ENCODE data around the gene SOBP.

DNA sequence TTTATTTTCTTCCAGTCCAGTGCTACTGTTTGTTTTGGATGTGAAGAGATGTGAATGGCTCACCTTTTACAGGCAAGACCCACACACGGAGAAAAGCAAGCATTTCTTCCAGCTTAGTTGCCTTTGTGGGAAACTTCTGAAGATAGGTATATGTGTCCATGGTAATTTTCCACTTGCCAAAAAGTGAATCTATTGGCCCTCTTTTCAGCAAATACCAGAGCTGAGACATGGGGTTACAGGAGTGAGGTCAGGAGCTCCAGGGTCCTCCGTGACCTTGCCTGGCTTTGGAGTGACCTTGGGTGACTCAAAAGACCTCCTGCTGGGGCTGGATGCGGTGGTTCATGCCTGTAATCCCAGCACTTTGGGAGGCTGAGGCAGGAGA, 167.4 kb downstream of the SOBP start:
- TF ChIP-seq, protein P1, sequence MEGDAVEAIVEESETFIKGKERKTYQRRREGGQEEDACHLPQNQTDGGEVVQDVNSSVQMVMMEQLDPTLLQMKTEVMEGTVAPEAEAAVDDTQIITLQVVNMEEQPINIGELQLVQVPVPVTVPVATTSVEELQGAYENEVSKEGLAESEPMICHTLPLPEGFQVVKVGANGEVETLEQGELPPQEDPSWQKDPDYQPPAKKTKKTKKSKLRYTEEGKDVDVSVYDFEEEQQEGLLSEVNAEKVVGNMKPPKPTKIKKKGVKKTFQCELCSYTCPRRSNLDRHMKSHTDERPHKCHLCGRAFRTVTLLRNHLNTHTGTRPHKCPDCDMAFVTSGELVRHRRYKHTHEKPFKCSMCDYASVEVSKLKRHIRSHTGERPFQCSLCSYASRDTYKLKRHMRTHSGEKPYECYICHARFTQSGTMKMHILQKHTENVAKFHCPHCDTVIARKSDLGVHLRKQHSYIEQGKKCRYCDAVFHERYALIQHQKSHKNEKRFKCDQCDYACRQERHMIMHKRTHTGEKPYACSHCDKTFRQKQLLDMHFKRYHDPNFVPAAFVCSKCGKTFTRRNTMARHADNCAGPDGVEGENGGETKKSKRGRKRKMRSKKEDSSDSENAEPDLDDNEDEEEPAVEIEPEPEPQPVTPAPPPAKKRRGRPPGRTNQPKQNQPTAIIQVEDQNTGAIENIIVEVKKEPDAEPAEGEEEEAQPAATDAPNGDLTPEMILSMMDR (IDR thresholded peaks at IDR 0.05) = no peak
- TF ChIP-seq POLR2A (IDR thresholded peaks at IDR 0.05; ENCODE audit: low read length) = no peak
- no peak for TF ChIP-seq KDM5A (IDR thresholded peaks at IDR 0.05)
- TF ChIP-seq SMC3 (IDR thresholded peaks at IDR 0.05) = no peak
- TF ChIP-seq TP53 (CRISPR knock-in tag; IDR thresholded peaks at IDR 0.05) = no peak
- TF ChIP-seq NPAS2 (CRISPR knock-in tag; IDR thresholded peaks at IDR 0.05; ENCODE audit: borderline replicate concordance) = no peak
- TF ChIP-seq RCOR1 (IDR thresholded peaks at IDR 0.05; ENCODE audit: low read depth, low read length) = no peak
- no peak for TF ChIP-seq CEBPB (IDR thresholded peaks at IDR 0.05)
- TF ChIP-seq, protein P2, sequence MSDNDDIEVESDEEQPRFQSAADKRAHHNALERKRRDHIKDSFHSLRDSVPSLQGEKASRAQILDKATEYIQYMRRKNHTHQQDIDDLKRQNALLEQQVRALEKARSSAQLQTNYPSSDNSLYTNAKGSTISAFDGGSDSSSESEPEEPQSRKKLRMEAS (IDR thresholded peaks at IDR 0.05) = no peak
- no peak for TF ChIP-seq EP300 (IDR thresholded peaks at IDR 0.05)
- TF ChIP-seq, protein P3, sequence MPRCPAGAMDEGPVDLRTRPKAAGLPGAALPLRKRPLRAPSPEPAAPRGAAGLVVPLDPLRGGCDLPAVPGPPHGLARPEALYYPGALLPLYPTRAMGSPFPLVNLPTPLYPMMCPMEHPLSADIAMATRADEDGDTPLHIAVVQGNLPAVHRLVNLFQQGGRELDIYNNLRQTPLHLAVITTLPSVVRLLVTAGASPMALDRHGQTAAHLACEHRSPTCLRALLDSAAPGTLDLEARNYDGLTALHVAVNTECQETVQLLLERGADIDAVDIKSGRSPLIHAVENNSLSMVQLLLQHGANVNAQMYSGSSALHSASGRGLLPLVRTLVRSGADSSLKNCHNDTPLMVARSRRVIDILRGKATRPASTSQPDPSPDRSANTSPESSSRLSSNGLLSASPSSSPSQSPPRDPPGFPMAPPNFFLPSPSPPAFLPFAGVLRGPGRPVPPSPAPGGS (IDR thresholded peaks at IDR 0.05) = no peak

Data from A549 (cell line).